ENCODE results near the gene CHAF1B. TPM values are rescaled to one million over a fixed set of nuclear protein-coding genes. Genes with fewer than 3 reads are reported as not detected.

Gene CHAF1B
- total and polyA plus RNA-seq, 2 of the 8 experiments (the other 6 are each of a cell fraction or from before 2014, with no cell fraction given) = 11.8 to 23.1 TPM

- no peaks in the 10 kb centered on the region for H3K79me2 ChIP-seq (ENCODE audit: control insufficient read depth in 1 of 2, insufficient read depth in 2 of 2, low read length in 2 of 2)
- H4K20me1 ChIP-seq (replicated peaks in 1 of 2; ENCODE audit: control insufficient read depth in 1 of 2, insufficient read depth in 2 of 2, low read length in 2 of 2) = no peaks in the 10 kb centered on the region
- no peak overlapping the region for H3K9ac ChIP-seq (replicated peaks in 1 of 4; ENCODE audit: extremely low read depth in 1 of 4, low read depth in 3 of 4, low read length in 3 of 4)
- H2BK20ac ChIP-seq (ENCODE audit: low read length) = no peak overlapping the region
- DNase-seq (ENCODE audit: low read depth in 1 of 2, low spot score in 2 of 2) (no peak), FAIRE-seq (no peak)
- H3K4me3 ChIP-seq (ENCODE audit: extremely low read depth in 1 of 4, insufficient read depth in 2 of 4, low read depth in 3 of 4, low read length in 4 of 4) = no peak overlapping the region
- no peaks in the 10 kb centered on the region for H3K79me1 ChIP-seq (ENCODE audit: low read depth, low read length)
- H3K14ac ChIP-seq (ENCODE audit: insufficient read length) = no peak overlapping the region
- H2BK15ac ChIP-seq (ENCODE audit: low read length) = no peak overlapping the region
- no peak overlapping the region for H2AK5ac ChIP-seq (ENCODE audit: low read depth, low read length)
- H3K4me2 ChIP-seq (ENCODE audit: insufficient read depth in 1 of 2, low read depth in 2 of 2, low read length in 2 of 2) = no peak overlapping the region
- no peaks in the 10 kb centered on the region for H3K9me3 ChIP-seq (ENCODE audit: insufficient read depth in 2 of 2, low read depth in 1 of 2, low read length in 1 of 2)
- no peak overlapping the region for H2BK5ac ChIP-seq (ENCODE audit: low read depth, low read length)
- H4K8ac ChIP-seq (ENCODE audit: extremely low read depth, insufficient read depth, low read length) = no peak overlapping the region
- H4K5ac ChIP-seq (ENCODE audit: insufficient read length, low read depth, low read length) = no peak overlapping the region
- ChIA-PET POLR2A (ENCODE audit: partially characterized antibody) (interaction anchor here (1.1 kb wide), 1 partner anchor 11 kb away, joined by 3 read pairs; no protein-coding TSS in a partner anchor), CTCF (ENCODE audit: partially characterized antibody) (interaction anchor here (0.6 to 3.2 kb wide), 6 partner anchors 8 to 251 kb away, joined by 3 to 16 read pairs (median 3); no protein-coding TSS in a partner anchor)
- H2BK12ac ChIP-seq (ENCODE audit: low read depth, low read length) = no peak overlapping the region
- no peaks in the 10 kb centered on the region for H3K27me3 ChIP-seq (replicated peaks in 1 of 4; ENCODE audit: control insufficient read depth in 3 of 4, extremely low read depth in 1 of 4, insufficient read depth in 3 of 4, low read length in 3 of 4)
- H2BK120ac ChIP-seq (replicated peaks; ENCODE audit: low read depth, low read length) = no peak overlapping the region
- H3K4me1 ChIP-seq (replicated peaks in 1 of 4; ENCODE audit: control insufficient read depth in 3 of 4, insufficient read depth in 4 of 4, low read length in 3 of 4) = peaks cover 0 to 4% (median 4%) of the 10 kb centered on the region in 4 experiments; a peak in 4 of 7 replicates
- no peak overlapping the region for H3K4ac ChIP-seq (replicated peaks; ENCODE audit: insufficient read length, low read depth, low read length)
- H4K91ac ChIP-seq (replicated peaks; ENCODE audit: insufficient read length, low read length) = no peak overlapping the region
- WGBS, 2 experiments (ENCODE audit: extremely low coverage in 1 of 2, insufficient coverage in 1 of 2, insufficient read length in 1 of 2, insufficient replicate concordance in 2 of 2, low coverage in 1 of 2, low lambda C conversion rate in 2 of 2, missing lambda C conversion rate in 1 of 2) = 92% methylated on average over 17 of the region's 18 CpGs; no CpG with 5 or more reads in 1 of the 2 experiments
- no peak overlapping the region for H3K23ac ChIP-seq (ENCODE audit: insufficient read length)
- peaks cover 0 to 9% (median 6%) of the 10 kb centered on the region in 4 experiments; a peak in 3 of 8 replicates for H3K36me3 ChIP-seq (ENCODE audit: control insufficient read depth in 2 of 4, insufficient read depth in 4 of 4, low read length in 3 of 4)
- no peak overlapping the region for H3K18ac ChIP-seq (ENCODE audit: extremely low read depth, low read length)
- H2AFZ ChIP-seq (ENCODE audit: low read length) = no peak overlapping the region
- H3K23me2 ChIP-seq (ENCODE audit: low read depth, low read length) = no peaks in the 10 kb centered on the region
- no peak overlapping the region for H3K56ac ChIP-seq (replicated peaks; ENCODE audit: insufficient read length, low read depth, low read length)
- H3K27ac ChIP-seq (ENCODE audit: low read depth, low read length) = no peak overlapping the region
- TF ChIP-seq SAP30 (IDR thresholded peaks at IDR 0.05; ENCODE audit: insufficient read depth, insufficient replicate concordance, low read length) = no peak
- TF ChIP-seq SIRT6 (IDR thresholded peaks at IDR 0.05; ENCODE audit: low read length) = no peak
- TF ChIP-seq SP2 (IDR thresholded peaks at IDR 0.05; ENCODE audit: low read length) = no peak
- TF ChIP-seq SUZ12 (IDR thresholded peaks at IDR 0.05; ENCODE audit: low read length) = no peak
- no peak for TF ChIP-seq RAD21 (IDR thresholded peaks at IDR 0.05 in 1 of 2, conservative IDR thresholded peaks at IDR 0.05 in 1 of 2; ENCODE audit: low read depth in 2 of 2, low read length in 2 of 2)
- TF ChIP-seq HDAC2 (IDR thresholded peaks at IDR 0.05; ENCODE audit: borderline replicate concordance in 1 of 2, low read depth in 2 of 2, low read length in 2 of 2) = no peak
These were observed 35.6 kb downstream of the CHAF1B start for GRCh38 chr21:36420571-36421339.

Data from H1 (cell line).